RWPE1 (cell line): ENCODE data around the gene LRRC10B.

ENCODE experiments used
- CTCF ChIA-PET: fragments of 350-600 bp; sonication (Branson Sonifier 250); formaldehyde crosslinking; extraction: SDS; loops from one replicate; lab custom pipeline; 2021; lab: Yijun Ruan, JAX
- POLR2A ChIA-PET: fragments of 400-600 bp; formaldehyde crosslinking; extraction: SDS; loops from one replicate; lab custom pipeline; 2020; ENCODE audit warnings: antibody characterized with exemption; ENCODE audit not compliant: low non-redundant PET; lab: Yijun Ruan, JAX
- DNase-seq: peaks from one replicate; pipeline ENCODE4 v3.0.0; 2012; ENCODE audit warnings: low spot score
- H3K27ac ChIP-seq: fragments of 450-650 bp; 2 replicates; pipeline ENCODE4 v1.5.1; 2017
- CTCF ChIP-seq: fragments of 450-650 bp; conservative IDR thresholded peaks from 2 replicates; pipeline ENCODE4 v1.5.1; 2017; ENCODE audit warnings: low read depth, mild to moderate bottlenecking

LRRC10B gene

GRCh38 chr11:61516191-61516590, 7.6 kb downstream of the LRRC10B start:
- DNase-seq, result no peak
- CTCF ChIA-PET, result interaction anchor here (0.6 to 3.7 kb wide), 27 partner anchors 8 to 1251 kb away, joined by 3 to 42 read pairs (median 6); partner anchors contain the start of gene LRRC10B
- no peak overlapping the region for H3K27ac ChIP-seq
- no peak for TF ChIP-seq CTCF
- POLR2A ChIA-PET, result interaction anchor here (0.6 kb wide), 1 partner anchor 218 kb away, joined by 4 read pairs; no protein-coding TSS in a partner anchor

GRCh38 chr11:61516675-61517572, 8.4 kb downstream of the LRRC10B start:
- DNase-seq, result peak; percentile 72
- peak; percentile 97 for TF ChIP-seq CTCF
- ChIA-PET POLR2A (interaction anchor here (0.6 kb wide), 1 partner anchor 217 kb away, joined by 4 read pairs; no protein-coding TSS in a partner anchor), CTCF (interaction anchor here (0.5 to 3.7 kb wide), 40 partner anchors 9 to 1251 kb away, joined by 3 to 42 read pairs (median 4); partner anchors contain the start of gene LRRC10B)
- no peak overlapping the region for H3K27ac ChIP-seq

- ChIA-PET CTCF (interaction anchor here (0.7 to 3.7 kb wide), 11 partner anchors 8 to 110 kb away, joined by 4 to 42 read pairs (median 11); partner anchors contain the start of gene LRRC10B), POLR2A (no interaction called here)
- DNase-seq, result no peak
- no peak overlapping the region for H3K27ac ChIP-seq
- TF ChIP-seq CTCF, result no peak
Observed at GRCh38 chr11:61518032-61518795, 9.7 kb downstream of the LRRC10B start.

- CTCF ChIA-PET, result no interaction called here
- no peak for DNase-seq
- H3K27ac ChIP-seq, result no peak overlapping the region
- POLR2A ChIA-PET, result no interaction called here
- no peak for TF ChIP-seq CTCF
Observed at GRCh38 chr11:61522881-61523280, 14.3 kb downstream of the LRRC10B start.

- ChIA-PET POLR2A (no interaction called here), CTCF (no interaction called here)
- no peak overlapping the region for H3K27ac ChIP-seq
- TF ChIP-seq CTCF, result no peak
- no peak for DNase-seq
Observed at GRCh38 chr11:61524446-61524845, 15.9 kb downstream of the LRRC10B start.
